ENCODE measurements around the gene LMBRD1. TPM values are rescaled to one million over a fixed set of nuclear protein-coding genes. Genes with fewer than 3 reads are reported as not detected.

LMBRD1 gene
- total RNA-seq, 1 experiment from 2014 or later: 17.0 TPM

GRCh38 chr6:69775585-69775849 lies 21.3 kb downstream of the LMBRD1 start:
- Histone ChIP-seq H2BK120ac (ENCODE audit: low read depth, low read length, poor library complexity, severe bottlenecking) (no peak overlapping the region), H3K79me1 (ENCODE audit: insufficient read depth, low read depth, low read length, poor library complexity, severe bottlenecking) (no peaks in the 10 kb centered on the region), H3K27me3 (ENCODE audit: insufficient read depth, low read length) (no peaks in the 10 kb centered on the region), H3K9ac (ENCODE audit: extremely low read depth, insufficient read length, low read length) (no peak overlapping the region), H4K91ac (ENCODE audit: insufficient read length, low read depth, low read length) (no peak overlapping the region), H2BK12ac (ENCODE audit: insufficient read length, low read depth, low read length) (no peak overlapping the region), H2BK15ac (ENCODE audit: low read depth, low read length) (no peak overlapping the region), H4K8ac (replicated peaks; ENCODE audit: insufficient read length, low read depth, low read length) (no peak overlapping the region), H2AFZ (ENCODE audit: low read length) (no peak overlapping the region), H3K23ac (ENCODE audit: insufficient read length, low read depth, low read length) (no peak overlapping the region), H2AK5ac (ENCODE audit: insufficient read length, low read length) (no peak overlapping the region), H3K14ac (ENCODE audit: insufficient read depth, low read length) (no peak overlapping the region), H3K4ac (ENCODE audit: low read depth, low read length) (no peak overlapping the region), H4K5ac (ENCODE audit: insufficient read length, low read depth, low read length) (no peak overlapping the region), H2BK5ac (ENCODE audit: insufficient read length, low read length) (no peak overlapping the region), H3K18ac (ENCODE audit: insufficient read length, low read depth, low read length) (no peak overlapping the region), H3K56ac (ENCODE audit: insufficient read length, low read depth, low read length) (no peak overlapping the region), H3K4me2 (ENCODE audit: insufficient read depth, insufficient read length, low read length) (no peak overlapping the region), H2BK20ac (ENCODE audit: low read depth, low read length, poor library complexity, severe bottlenecking) (no peak overlapping the region), H3K23me2 (ENCODE audit: insufficient read length, low read depth, low read length, poor library complexity, severe bottlenecking) (no peaks in the 10 kb centered on the region), H3K27ac (ENCODE audit: insufficient read length, low read depth, low read length) (no peak overlapping the region), H3K9me3 (ENCODE audit: control insufficient read depth, low read depth, low read length) (no peaks in the 10 kb centered on the region), H3K4me1 (ENCODE audit: insufficient read depth, low read length) (no peaks in the 10 kb centered on the region), H3T11ph (ENCODE audit: low read length) (no peak overlapping the region), H4K20me1 (ENCODE audit: control insufficient read depth, insufficient read depth, insufficient read length) (no peaks in the 10 kb centered on the region), H3K79me2 (ENCODE audit: insufficient read depth, low read length) (no peaks in the 10 kb centered on the region)
- no peak overlapping the region for H3K27ac Mint-ChIP-seq
- H3K4me3 Mint-ChIP-seq: no peak overlapping the region
- peaks cover 5 to 15% (median 11%) of the 10 kb centered on the region in 3 experiments; a peak in 6 of 7 replicates for H3K36me3 Mint-ChIP-seq (ENCODE audit: insufficient read depth in 1 of 3, low read depth in 3 of 3)
- DNase-seq: no peak
- WGBS (ENCODE audit: extremely low coverage, insufficient read length, low lambda C conversion rate): no CpG with 5 or more reads among the region's 1 CpG
- H3K9me3 Mint-ChIP-seq: no peaks in the 10 kb centered on the region; a peak in 1 of 5 replicates
- H3K4me1 Mint-ChIP-seq: peaks cover 5% of the 10 kb centered on the region in 2 experiments; a peak in 3 of 4 replicates
- H3K27me3 Mint-ChIP-seq (ENCODE audit: low read depth): no peaks in the 10 kb centered on the region
- no peak for TF ChIP-seq CTCF (conservative IDR thresholded peaks at IDR 0.05)

All from H9 (cell line).